ENCODE measurements around the gene PES1. TPM values are rescaled to one million over a fixed set of nuclear protein-coding genes. Genes with fewer than 3 reads are reported as not detected.

Gene PES1
- total RNA-seq, 1 donor from 2014 or later = 88.7 TPM

GRCh38 chr22:30605449-30606110 is 13.9 kb upstream of the PES1 start:
- no peaks in the 10 kb centered on the region for H3K79me2 ChIP-seq (ENCODE audit: insufficient read depth, low read length)
- H3K27ac ChIP-seq (ENCODE audit: low read depth, low read length) = no peak overlapping the region
- no peak for FAIRE-seq
- peak overlapping the region; percentile 67 for H3K4me3 ChIP-seq (ENCODE audit: insufficient read depth, low read depth, low read length)
- H3K27ac Mint-ChIP-seq (ENCODE audit: unreplicated experiment) = no peak overlapping the region
- no peaks in the 10 kb centered on the region for H3K36me3 Mint-ChIP-seq (ENCODE audit: low read depth, unreplicated experiment)
- H3K4me3 Mint-ChIP-seq (ENCODE audit: unreplicated experiment) = no peak overlapping the region
- no peak for TF ChIP-seq EZH2 (IDR thresholded peaks at IDR 0.05; ENCODE audit: insufficient read depth, low read length)
- TF ChIP-seq, protein P1, sequence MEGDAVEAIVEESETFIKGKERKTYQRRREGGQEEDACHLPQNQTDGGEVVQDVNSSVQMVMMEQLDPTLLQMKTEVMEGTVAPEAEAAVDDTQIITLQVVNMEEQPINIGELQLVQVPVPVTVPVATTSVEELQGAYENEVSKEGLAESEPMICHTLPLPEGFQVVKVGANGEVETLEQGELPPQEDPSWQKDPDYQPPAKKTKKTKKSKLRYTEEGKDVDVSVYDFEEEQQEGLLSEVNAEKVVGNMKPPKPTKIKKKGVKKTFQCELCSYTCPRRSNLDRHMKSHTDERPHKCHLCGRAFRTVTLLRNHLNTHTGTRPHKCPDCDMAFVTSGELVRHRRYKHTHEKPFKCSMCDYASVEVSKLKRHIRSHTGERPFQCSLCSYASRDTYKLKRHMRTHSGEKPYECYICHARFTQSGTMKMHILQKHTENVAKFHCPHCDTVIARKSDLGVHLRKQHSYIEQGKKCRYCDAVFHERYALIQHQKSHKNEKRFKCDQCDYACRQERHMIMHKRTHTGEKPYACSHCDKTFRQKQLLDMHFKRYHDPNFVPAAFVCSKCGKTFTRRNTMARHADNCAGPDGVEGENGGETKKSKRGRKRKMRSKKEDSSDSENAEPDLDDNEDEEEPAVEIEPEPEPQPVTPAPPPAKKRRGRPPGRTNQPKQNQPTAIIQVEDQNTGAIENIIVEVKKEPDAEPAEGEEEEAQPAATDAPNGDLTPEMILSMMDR (IDR thresholded peaks at IDR 0.05; ENCODE audit: insufficient read depth, low read depth, low read length) = peak; percentile 84
- peak; percentile 10 for DNase-seq (ENCODE audit: low read depth)
- peaks cover 5% of the 10 kb centered on the region for H3K27me3 Mint-ChIP-seq (ENCODE audit: low read depth, unreplicated experiment)
- H3K4me2 ChIP-seq (ENCODE audit: low read length) = peak overlapping the region; percentile 100
- H3K4me1 Mint-ChIP-seq (ENCODE audit: low read depth, unreplicated experiment) = peaks cover 31% of the 10 kb centered on the region
- no peaks in the 10 kb centered on the region for H4K20me1 ChIP-seq (ENCODE audit: insufficient read depth, low read length)
- no peaks in the 10 kb centered on the region for H3K27me3 ChIP-seq (ENCODE audit: insufficient read depth, low read length)
- no peaks in the 10 kb centered on the region for H3K36me3 ChIP-seq (ENCODE audit: insufficient read depth, low read length)
- no peaks in the 10 kb centered on the region for H3K9me3 ChIP-seq (ENCODE audit: insufficient read depth, low read depth, low read length)
- no peak overlapping the region for H2AFZ ChIP-seq (ENCODE audit: low read depth, low read length)
- peak overlapping the region; percentile 6 for H3K9ac ChIP-seq (ENCODE audit: low read length)
- peaks cover 24% of the 10 kb centered on the region for H3K4me1 ChIP-seq (ENCODE audit: insufficient read depth, low read length)
- H3K9me3 Mint-ChIP-seq (ENCODE audit: unreplicated experiment) = no peaks in the 10 kb centered on the region

DNA sequence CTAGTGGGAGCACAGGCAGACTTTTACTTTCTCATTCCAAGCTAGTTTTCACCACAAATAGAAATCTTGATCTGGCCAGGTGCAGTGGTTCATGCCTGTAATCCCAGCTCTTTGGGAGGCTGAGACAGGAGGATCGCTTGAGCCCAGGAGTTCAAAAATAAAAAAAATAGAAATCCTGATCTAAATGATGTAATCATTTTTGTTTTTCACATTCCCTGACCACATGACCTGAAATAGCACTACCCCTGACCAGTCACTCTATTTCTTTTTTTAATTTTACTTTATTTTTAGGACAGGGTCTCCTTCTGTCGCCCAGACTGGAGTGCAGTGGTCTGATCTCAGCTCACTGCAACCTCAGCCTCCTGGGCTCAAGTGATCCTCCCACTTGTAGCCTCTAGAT is 13.0 kb upstream of the PES1 start:
- FAIRE-seq (no peak), DNase-seq (ENCODE audit: low read depth) (no peak)
- no peak for TF ChIP-seq EZH2 (IDR thresholded peaks at IDR 0.05; ENCODE audit: insufficient read depth, low read length)
- TF ChIP-seq, protein P1 (IDR thresholded peaks at IDR 0.05; ENCODE audit: insufficient read depth, low read depth, low read length) = no peak
- Histone ChIP-seq H2AFZ (ENCODE audit: low read depth, low read length) (no peak overlapping the region), H3K4me3 (ENCODE audit: insufficient read depth, low read depth, low read length) (no peak overlapping the region), H3K4me2 (ENCODE audit: low read length) (no peak overlapping the region), H3K9ac (ENCODE audit: low read length) (no peak overlapping the region), H4K20me1 (ENCODE audit: insufficient read depth, low read length) (no peaks in the 10 kb centered on the region), H3K27ac (ENCODE audit: low read depth, low read length) (no peak overlapping the region), H3K9me3 (ENCODE audit: insufficient read depth, low read depth, low read length) (no peaks in the 10 kb centered on the region), H3K4me1 (ENCODE audit: insufficient read depth, low read length) (peaks cover 23% of the 10 kb centered on the region), H3K27me3 (ENCODE audit: insufficient read depth, low read length) (no peaks in the 10 kb centered on the region), H3K79me2 (ENCODE audit: insufficient read depth, low read length) (no peaks in the 10 kb centered on the region), H3K36me3 (ENCODE audit: insufficient read depth, low read length) (no peaks in the 10 kb centered on the region)
- Mint-ChIP-seq H3K9me3 (ENCODE audit: unreplicated experiment) (no peaks in the 10 kb centered on the region), H3K4me1 (ENCODE audit: low read depth, unreplicated experiment) (peaks cover 26% of the 10 kb centered on the region), H3K4me3 (ENCODE audit: unreplicated experiment) (no peak overlapping the region), H3K27me3 (ENCODE audit: low read depth, unreplicated experiment) (peaks cover 5% of the 10 kb centered on the region), H3K27ac (ENCODE audit: unreplicated experiment) (peak overlapping the region; percentile 18), H3K36me3 (ENCODE audit: low read depth, unreplicated experiment) (no peaks in the 10 kb centered on the region)

DNA sequence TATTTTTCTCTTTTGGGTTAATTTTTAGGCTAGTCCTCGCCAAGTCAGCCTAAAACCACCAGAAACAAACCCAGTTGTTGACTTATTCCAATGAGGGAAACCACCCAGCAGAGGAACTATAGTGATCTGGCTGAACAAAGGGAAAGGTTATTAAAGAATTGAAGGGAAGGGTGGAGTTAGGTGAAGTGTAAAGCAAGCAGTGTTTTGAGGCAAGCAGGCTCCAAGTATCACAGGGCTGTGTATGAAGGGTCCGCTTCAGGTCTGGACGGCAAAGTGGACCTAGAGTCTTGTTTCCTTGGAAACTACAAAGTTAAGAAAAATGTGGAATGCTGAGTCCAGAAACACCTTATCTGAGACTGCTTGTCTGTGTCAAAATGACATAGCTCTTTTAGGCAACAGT is 12.1 kb upstream of the PES1 start:
- H3K4me2 ChIP-seq (ENCODE audit: low read length) = no peak overlapping the region

More for the DNA sequence above, 12.1 kb upstream of the PES1 start:
- H3K4me1 ChIP-seq (ENCODE audit: insufficient read depth, low read length) = peaks cover 13% of the 10 kb centered on the region
- H2AFZ ChIP-seq (ENCODE audit: low read depth, low read length) = no peak overlapping the region
- H3K4me1 Mint-ChIP-seq (ENCODE audit: low read depth, unreplicated experiment) = peaks cover 16% of the 10 kb centered on the region
- H3K27ac ChIP-seq (ENCODE audit: low read depth, low read length) = no peak overlapping the region
- H3K27ac Mint-ChIP-seq (ENCODE audit: unreplicated experiment) = no peak overlapping the region
- FAIRE-seq (no peak), DNase-seq (ENCODE audit: low read depth) (no peak)
- no peaks in the 10 kb centered on the region for H3K36me3 Mint-ChIP-seq (ENCODE audit: low read depth, unreplicated experiment)
- no peak overlapping the region for H3K4me3 ChIP-seq (ENCODE audit: insufficient read depth, low read depth, low read length)
- no peaks in the 10 kb centered on the region for H3K9me3 Mint-ChIP-seq (ENCODE audit: unreplicated experiment)
- H4K20me1 ChIP-seq (ENCODE audit: insufficient read depth, low read length) = no peaks in the 10 kb centered on the region
- H3K4me3 Mint-ChIP-seq (ENCODE audit: unreplicated experiment) = no peak overlapping the region
- TF ChIP-seq, protein P1 (IDR thresholded peaks at IDR 0.05; ENCODE audit: insufficient read depth, low read depth, low read length) = no peak
- no peak for TF ChIP-seq EZH2 (IDR thresholded peaks at IDR 0.05; ENCODE audit: insufficient read depth, low read length)
- no peaks in the 10 kb centered on the region for H3K79me2 ChIP-seq (ENCODE audit: insufficient read depth, low read length)
- H3K9ac ChIP-seq (ENCODE audit: low read length) = no peak overlapping the region
- H3K9me3 ChIP-seq (ENCODE audit: insufficient read depth, low read depth, low read length) = no peaks in the 10 kb centered on the region
- H3K27me3 ChIP-seq (ENCODE audit: insufficient read depth, low read length) = no peaks in the 10 kb centered on the region
- peaks cover 5% of the 10 kb centered on the region for H3K27me3 Mint-ChIP-seq (ENCODE audit: low read depth, unreplicated experiment)
- H3K36me3 ChIP-seq (ENCODE audit: insufficient read depth, low read length) = no peaks in the 10 kb centered on the region

Data from astrocyte (in vitro differentiated cells and primary cell).